ENCODE measurements around the gene IER5L.

Gene IER5L

DNA sequence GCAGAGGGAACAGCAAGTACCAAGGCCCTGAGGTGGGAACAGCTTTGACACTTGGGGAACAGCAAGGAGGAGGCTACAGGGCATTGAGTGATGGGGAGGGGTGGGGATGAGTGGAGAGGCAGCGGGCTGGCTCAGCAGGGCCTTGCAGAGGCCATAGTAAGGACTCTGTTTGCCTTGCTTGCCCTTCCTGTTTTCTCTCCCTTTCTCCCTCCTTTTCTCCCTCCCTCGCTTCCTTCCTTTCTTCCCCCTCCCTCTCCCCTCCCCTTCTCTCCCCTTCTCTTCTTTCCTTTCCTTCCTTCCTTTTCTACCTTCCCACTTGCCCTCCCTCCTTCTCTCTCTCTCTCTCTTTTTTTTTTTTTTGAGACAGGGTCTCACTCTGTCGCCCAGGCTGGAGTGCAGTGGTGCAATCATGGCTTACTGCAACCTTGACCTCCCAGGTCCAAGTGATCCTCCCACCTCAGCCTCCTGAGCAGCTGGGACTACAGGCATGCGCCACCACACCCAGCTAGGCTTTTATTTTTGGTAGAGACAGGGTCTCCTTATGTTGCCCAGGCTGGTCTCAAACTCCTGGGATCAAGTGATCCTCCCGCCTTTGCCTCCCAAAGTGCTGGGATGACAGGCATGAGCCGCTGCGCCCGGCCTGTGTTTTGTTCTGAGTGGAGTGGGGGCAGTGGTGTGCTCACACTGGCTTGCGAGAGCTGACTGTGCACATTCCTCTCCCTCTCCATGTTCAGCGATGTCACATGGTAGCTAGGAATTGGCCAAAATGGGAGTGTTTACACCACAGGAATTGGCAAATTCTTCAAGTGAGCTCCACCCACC is 17.1 kb downstream of the IER5L start:
- no peak for DNase-seq

DNA sequence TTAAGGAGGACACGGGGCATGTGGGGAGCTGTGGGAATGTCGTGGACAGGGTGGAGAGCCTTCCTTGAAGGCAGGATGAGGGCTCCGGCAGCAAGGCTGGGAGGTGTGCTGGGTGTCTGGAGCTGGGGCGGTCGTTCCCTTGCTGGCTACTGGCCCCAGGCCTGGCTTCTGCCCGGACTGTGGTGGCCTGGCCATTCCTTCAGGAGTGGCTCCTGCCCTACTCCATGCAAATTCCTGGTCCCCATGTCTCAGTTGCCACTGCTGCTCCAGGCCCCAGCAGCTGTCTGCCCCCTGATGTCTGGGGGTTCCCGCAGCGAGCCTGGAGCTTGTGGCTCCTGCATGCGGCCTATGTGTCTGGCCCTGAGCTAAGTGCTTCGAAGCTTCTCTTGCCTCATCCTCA is 21.9 kb downstream of the IER5L start:
- no peak for DNase-seq

DNA sequence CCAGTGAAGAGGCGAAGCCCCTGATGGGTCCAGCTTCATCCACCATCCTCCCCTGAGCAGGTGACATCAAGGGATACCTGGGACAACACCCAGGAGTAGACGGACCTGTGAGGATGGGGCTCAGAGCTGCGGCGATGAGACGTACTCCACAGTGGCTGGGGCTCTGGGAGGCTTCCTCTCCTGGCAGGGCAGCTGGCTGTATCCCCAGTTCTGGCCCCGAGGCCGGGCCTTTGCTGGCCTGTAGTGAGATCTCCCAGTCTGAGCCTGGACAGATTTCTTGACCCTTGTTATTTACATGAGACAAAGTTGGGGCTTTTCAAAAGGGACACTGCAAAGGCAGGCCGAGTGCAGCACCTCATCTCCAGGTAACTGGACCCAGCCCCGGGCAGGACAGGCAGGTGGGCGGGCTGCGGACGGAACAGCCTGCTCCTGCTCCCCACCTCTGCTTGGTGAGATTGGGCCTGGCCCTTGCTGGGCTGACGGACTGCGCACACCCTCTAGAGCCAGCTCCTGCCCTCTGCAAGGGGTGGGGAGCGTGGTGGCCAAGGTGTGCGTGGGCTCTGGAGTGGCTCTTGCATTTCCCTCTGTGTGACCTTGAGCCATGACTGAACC is 23.1 kb downstream of the IER5L start:
- DNase-seq: no peak

DNA sequence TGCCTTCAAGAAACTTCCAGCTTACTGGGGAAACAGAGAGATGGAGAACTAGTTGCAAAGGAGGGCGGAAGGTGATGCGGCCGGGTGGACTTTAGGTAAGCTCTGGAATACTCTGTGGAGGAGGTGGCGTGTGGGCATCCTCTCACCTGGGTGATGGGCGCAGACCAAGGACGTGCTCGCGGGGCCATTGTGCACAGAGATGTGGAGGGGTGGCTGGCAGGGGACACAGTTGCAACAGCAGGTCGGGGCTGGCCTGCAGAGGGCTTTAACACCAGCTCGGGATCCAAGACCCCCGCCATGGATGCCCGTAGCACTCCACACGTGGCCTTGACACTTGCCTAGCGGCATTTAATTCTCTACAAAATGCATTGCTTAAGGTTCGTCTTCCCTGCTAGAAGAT is 26.6 kb downstream of the IER5L start:
- no peak for DNase-seq

DNA sequence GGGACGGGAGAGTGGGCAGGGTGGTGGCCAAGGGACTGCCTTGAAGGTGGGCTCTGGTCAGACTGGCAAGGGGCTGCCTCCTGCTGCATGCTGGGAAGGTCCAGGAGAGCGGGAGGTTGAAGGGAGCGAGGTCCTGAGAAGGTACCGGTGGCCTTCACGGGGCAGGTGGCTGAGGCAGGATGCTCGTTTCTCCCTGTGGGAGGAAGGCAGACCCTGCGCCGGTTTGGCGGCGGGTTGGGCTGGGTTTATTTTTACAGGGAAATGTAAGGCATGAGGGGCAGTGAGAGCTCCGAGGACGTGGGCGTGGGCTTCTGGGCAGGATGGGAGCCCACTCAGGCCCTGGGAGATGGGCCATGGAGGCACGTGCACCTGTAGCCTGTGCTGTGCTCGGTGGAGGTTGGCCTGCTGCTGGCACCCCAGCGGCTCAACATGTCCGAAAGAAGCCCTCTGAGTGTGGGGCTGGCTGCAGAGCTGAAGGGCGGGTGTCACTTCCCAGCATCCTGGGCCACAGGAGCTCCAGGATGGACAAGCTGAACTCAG is 27.3 kb downstream of the IER5L start:
- DNase-seq: no peak

DNA sequence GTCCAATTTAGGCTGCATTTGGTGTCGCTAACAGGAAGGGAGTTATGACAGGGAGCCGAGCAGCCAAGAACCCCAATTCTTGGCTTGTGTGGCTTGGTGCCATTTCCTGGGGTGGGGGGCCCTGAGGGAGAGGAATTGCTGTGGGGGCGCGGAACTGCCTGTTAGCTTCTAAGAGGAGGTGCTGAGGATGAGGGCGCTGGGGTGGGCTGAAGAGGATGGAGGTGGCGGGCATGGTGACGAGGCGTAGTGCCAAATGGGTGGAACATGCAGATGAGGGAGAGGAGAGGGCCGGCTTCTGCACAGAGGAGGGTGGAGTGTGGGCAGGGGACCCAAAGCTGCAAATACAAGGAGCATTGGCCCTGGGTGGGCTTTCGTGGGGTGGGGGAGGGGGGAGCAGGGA is 27.9 kb downstream of the IER5L start:
- DNase-seq: no peak

DNA sequence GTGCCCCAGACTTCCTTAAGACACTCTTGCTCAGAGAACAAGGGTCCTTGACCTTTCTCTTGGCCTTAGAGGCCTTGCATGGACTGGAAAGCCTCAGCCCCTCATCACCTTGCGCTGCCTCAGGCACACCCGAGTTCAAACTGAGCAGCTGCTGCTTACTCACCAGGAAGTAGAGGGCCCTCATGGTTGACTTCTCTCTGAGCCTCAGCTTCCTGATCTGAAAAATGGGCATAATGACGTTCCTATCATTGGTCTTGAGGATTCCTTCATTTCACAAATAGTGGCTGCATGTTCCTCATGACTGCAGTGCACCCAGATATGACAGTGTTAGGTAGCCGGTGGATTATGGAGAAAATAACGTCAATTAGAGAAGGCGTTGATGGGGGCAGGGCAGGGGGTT is 28.6 kb downstream of the IER5L start:
- no peak for DNase-seq

DNA sequence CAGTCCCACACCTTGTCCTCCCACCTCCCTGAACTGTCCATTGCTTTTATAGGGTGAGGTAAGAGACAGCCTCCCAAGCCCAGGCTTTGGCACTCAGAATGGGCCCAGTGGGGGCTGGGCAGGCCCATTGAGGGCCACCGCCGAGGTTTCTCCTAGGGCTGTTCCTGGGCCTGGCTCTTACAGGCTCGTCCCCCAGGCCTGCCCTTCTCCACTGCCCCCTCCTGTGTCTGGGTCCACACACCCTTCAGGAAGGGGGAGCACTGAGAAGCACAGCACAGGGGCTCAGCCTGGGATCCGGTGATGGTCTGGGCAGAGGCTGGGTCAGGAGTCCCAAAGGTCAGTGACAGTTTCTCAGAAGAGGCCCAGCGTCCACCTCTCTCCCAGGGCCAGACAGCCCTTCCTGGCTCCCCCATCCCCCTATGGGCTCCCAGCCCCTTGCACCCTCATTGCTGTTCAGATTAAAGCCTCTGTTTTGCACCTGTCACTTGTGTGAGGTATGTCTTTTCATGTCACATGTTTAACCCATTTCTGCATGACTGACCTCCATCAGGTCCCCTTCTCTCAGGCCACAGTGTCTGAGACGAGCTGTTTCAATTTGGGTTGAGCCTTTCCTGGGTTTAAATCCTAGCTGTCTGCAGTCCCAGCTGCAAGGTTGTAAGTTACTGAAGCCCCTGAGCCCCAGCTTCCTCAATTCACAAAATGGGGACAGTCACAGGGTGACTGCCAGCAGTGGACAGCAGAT is 29.4 kb downstream of the IER5L start:
- no peak for DNase-seq

DNA sequence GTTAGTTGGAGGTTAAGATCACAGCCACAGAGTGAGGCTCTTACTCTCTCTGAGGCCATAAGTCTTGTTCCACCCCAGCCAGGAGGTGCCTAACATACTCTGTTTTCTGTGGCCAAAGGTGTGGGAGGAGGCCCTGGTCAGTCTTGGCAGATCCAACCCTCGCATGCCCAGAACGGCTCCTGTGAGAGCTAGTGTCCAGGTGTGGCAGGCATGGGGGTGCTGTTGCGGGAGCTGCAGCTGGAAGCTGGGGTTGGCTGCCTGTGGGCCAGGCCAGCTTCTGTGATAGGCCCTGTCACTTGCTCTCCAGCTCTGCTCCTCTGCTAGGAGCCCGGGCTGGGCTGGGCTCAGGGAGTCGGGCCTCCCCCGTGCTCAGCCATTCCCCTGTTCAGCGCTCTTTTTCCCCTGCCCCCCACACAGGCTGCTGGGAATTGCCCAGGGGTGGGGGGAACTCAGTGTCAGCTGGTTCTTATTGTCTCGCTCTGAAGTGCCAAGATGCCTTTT is 31.6 kb downstream of the IER5L start:
- no peak for DNase-seq

DNA sequence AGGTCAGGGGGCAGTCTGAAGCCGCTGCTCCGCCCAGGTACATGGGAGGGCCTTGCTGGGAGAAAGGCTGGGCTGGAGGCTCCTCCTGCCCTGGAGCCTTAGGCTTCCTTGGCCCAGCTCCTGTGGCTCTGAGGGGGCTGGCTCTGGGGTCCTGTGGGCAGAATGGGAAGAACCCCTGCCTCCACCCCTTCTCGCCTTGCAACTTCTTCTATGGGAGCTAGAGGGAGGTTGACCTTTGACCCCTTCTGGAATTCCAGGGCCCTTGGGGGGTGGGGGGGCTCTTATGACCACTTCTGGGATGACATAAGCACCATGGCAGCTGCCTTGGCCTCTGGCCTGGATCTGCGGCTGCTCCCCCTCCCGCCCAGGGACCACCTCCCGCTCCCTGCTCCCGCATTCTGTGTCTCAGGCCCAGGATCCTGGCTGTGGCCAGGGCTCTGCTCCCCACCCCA is 32.2 kb downstream of the IER5L start:
- no peak for DNase-seq

DNA sequence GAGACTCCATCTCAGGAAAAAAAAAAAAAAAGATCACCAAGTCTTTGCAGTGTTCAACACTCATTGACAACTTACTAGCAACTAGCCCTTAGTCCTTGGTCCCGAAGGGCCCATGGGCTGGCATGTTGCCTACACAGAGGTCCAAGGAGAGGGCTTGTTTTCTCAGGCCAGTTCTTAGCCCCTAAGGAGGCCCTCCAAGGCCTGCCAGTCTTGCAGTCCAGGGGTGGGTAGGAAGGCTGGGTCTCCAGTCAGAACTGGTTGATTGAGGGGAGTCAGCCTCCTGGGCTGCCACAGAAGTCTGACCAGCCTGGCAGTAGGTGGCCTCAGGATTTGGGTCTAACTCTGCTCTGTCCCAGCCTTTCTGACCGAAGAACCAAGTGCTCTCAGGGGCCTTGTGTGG is 32.7 kb downstream of the IER5L start:
- no peak for DNase-seq

DNA sequence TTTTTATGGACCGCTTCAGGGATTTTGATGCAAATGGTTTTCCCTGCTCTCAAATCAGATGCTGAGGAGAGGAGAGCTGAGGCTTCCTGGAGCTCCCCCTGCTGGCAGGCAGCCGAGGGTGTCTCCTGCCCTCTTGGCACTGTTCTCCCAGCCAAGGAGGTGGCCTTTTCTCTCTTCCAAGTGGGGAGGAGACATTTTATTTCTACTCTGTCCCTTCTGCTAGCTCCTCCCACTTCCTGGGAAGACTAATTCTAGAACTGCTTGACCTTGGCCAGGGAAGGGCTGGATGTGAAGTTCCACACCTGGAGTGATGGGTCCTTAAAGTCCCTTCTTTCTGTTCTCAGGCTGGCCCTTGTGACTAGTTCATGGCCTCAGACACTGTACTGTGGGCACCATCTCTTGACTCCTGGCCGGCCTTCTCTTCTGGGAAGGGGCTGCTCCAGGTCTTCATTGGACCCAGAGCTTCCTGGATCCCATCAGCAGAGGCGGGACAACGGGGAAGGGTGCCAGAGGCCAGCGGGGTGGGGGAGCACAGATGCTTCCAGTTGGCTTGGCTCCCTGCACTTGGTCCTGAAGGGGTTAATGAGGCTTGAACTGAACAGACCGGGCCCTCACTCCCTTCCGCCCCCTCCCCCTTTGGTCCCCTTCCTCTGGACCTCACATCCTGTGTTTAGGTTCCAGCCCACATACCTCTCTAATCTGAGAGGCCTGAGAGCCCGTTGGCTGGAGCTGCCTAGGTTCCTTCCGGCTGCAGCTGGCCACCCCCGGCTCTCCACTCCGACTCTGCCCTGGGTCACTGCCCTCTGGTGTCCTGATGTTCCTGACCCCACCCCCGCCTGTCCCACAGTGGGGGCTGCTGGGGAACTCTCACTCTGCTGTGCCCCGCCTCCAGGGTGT is 34.8 kb downstream of the IER5L start:
- DNase-seq: peak; percentile 87

DNA sequence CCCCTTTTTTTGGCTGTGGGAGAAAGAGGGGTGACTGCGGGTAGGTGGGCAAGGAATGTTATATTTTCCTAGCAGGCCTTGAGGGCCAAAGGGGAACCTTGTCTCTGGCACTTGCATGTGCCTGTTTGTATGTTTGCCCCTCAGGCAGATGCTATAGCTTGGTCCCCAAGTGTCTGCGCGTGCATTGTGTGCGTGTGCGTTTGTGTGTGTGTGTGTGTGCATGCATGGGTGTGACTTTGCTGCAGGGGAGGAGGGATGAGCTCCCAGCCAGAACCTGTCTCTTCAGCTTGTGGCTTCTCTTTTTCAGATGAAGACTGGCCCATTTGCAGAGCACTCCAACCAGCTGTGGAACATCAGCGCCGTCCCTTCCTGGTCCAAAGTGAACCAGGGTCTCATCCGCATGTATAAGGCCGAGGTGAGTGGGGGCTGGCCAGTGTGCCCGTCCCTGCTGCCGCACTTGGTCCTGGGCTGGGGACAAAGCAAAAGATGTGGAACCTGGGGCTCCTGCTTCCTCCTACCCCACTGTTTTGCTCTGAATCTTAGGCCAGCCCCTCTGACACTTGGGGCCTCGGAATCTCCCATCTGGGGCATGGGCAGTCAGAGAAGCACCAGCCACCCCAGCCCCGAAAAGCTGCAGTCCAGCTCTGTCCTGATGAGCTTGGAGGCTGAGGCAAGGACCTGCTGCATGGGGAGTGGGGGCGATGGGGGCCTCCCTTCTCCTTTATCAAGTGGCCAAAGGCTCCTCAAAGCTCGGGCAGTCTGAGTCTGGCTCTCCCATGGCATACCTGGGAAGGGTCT is 35.7 kb downstream of the IER5L start:
- DNase-seq: no peak

DNA sequence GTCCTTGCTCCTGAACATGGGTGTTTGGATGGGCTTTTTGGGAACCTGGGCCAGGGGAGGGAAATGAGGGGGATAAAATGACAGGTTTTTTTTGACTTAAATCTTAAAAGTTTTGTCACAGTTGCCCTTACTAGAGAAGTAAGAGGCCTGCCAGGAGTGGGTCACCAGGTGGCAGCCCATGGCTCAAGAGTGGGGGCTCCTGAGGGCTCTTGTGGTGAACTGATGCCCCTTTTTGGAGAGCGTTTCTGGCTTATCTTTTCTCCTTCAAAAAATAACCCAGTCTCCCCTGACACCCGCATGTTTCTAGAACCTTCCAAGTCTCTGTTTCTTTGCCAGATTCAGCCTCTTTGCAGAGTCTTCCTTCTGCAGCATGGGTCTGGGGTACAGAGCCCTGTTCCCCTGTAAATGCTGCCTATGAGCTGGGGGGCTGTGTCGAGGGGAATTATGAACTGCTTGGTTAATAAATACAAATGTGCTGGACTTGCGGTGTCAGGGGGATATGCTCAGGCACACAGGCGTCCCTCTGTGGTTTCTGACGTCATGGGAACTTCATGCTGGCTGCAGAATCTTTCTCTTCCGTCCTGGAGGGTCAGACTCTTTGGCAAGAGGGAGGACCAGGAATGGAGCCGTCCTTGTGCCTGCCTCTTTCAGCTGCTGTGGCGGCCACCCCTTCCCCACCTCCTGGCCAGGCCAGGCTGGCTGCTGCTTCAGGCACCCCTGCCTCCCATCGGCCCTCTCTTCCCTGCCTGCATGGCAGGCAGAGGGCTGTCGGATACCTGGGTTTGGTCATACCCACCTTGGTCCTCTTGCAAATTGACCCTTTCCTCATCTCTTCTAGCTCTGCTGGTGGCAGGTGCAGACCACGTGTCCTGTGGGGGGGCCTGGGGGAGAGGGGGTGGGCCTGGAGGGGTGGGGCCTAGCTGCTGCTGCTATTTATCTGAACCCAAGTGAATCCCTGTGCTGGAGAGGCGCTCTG is 36.7 kb downstream of the IER5L start:
- no peak for DNase-seq

DNA sequence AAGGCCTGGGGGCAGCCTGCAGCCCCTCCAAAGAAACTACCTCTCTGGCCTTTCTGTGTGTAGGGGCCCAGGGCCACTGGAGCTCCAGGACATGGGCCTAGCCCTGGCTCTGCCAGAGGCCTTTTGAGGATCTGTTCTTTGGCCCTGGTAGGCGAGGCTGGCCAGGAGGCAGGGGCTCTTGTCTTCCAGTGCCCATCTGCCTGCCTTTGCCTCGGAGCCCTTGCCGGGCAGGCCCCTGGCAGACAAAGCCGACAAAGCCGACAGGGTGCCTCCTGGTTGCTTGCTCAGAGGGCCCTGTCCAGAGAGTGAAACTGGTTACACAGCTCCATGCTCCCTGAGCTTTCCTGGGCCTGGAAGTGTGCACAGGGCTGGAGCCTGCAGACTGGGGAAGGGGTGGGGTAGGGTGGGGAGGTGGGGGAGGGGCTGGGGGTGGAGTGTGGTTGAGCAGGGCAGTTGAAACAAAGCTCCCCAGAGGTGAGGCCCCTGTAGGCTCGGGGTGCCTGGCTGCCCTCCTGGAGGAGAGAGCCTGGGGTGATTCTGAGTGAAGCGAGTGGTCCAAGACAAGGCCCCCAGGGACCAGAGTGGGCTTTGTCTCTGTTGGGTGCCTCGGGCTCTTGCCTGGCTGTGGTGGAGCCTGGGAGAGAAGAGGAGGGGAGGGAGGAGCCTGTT is 37.5 kb downstream of the IER5L start:
- DNase-seq: peak; percentile 71

DNA sequence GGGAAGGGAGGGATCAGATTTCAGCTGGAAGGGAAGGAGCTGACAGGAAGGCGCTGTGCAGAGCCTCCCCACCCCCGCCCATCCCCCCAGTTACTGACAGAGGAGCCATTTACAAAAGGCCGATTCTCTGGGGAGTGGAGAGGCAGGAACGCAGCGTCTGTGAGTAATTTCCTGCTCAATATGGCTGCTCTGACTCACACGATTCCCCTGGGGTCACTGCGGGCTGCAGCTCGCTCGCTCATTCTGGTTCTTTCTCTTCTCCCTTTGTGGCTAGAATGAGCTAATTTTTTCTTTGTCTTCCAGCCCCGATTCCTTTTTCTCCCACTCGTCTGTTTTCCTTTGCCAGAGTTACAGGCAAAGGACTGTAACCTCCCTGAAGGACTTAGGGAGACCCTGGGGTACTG is 38.1 kb downstream of the IER5L start:
- DNase-seq: peak; percentile 81

DNA sequence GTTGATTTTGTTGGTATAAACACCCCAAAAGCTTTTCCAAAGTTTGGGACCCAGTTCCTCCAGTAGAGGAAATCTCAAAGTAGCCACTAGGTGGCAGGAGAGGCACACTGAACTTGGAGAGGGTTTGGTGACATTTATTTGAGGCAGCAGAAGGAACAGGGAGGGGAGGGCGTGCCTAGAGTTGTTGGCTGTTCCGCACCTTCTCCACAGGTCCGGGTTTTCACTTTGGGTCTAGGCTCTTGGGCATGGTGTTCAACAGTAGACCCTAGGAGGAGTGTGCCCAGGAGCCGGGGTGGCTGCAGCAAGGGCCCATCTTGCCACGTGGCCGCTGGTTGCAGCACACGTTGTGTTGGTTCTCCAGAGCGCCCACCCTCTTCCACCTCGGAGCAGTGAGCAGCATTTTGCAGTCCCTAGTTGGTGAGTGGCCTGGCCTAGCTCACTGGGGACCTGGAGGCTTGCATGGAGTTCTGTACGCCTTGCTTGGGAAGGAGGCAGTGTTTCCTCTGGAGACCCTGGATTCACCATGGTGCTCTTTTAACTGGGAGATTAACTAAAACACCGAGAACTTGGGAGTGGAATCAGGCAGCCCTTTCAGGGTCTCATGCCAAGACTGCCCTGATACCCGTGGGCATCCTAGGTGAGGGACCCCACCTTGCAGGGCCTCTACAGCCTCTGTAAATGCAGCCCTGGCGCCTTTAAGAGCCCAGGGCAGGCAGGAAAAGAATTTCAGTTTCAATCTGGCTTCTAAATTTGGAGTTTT is 38.6 kb downstream of the IER5L start:
- peak; percentile 77 for DNase-seq

DNA sequence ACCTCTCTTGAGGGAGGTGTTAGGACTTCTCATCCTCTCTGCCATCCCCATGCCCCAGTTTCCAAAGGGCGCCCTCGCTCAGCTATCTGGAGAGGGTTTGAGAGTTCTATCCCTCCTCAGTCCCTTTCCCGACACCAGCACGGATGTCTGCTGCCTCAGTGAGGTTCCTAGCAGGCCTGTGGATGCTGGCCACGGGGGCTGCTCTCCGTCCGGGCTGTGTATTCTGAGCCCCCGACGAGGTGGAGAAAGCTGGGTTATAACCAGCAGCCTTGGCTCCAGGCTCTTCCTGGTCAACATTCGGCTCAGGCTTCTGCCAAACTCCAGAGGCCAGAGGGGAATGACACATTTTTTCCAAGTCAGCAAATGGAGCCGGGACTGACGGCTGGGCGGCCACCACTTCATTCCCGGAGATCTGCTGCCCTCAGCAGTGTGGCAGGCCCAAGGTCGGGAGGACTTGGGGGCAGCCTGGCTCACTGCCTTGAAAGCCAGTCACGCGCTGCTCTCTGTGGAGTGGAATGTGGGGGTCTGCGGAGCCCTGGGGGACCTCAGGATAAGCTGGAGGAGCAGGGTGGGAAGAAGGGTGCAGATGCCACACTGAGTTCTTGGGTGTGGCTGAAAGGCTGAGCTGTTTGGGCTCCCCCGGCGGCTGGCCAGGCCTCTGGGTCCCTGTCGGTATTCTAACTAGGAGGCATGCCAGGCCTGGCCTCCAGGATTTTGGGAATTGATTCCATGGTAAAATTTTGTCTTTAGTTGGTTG is 39.4 kb downstream of the IER5L start:
- DNase-seq: peak; percentile 57

Data from activated CD8-positive, alpha-beta memory T cell treated with anti-CD3 and anti-CD28 coated beads, Interleukin-2, amount 50 U/mL, for 48 hours (primary cell).